Endothelial cell of umbilical vein (primary cell): Measurements from ENCODE around the gene COL6A2. TPM values are rescaled to one million over a fixed set of nuclear protein-coding genes. Genes with fewer than 3 reads are reported as not detected.

Experiments used
- BruUV-seq: library from RNA; stranded (reverse); fragments of 400-500 nt; replicated peaks from 2 replicates; lab custom pipeline; 2021; lab: Mats Ljungman, UMichigan
- CTCF ChIA-PET: fragments of 300-600, 350-600 bp; sonication (Branson Sonifier 250); formaldehyde crosslinking; loops from one replicate; lab custom pipeline; 2021; ENCODE audit warnings: antibody characterized with exemption, inconsistent platforms; lab: Charles Lee
- POLR2A ChIA-PET: fragments of 300-600, 350-600 bp; sonication (Branson Sonifier 250); formaldehyde crosslinking; loops from one replicate; lab custom pipeline; 2021; ENCODE audit warnings: antibody characterized with exemption, inconsistent platforms; lab: Charles Lee
- DNase-seq: peaks from one replicate; pipeline ENCODE4 v3.0.0-alpha.2; 2011; ENCODE audit warnings: low read depth, low spot score
- FAIRE-seq: peaks from 2 replicates; lab custom pipeline; 2011; peaks lifted over from hg19 to GRCh38; lab: Jason Lieb, UNC
- H2AFZ ChIP-seq: 2 replicates; pipeline ENCODE4 v1.6.0; 2012; ENCODE audit warnings: low read depth, low read length, control low read depth, inconsistent platforms
- H3K27ac ChIP-seq: 2 replicates; pipeline ENCODE4 v1.5.1; 2011; ENCODE audit warnings: low read depth, mild to moderate bottlenecking, control low read depth, low read length, moderate library complexity; ENCODE audit not compliant: insufficient read depth
- H3K27me3 ChIP-seq, 2 experiments: 2 replicates each; pipeline versions ENCODE4 v1.6.0 to v1.6.1; 2011; ENCODE audit warnings: low read length in 2 of 2, mixed read lengths in 1 of 2; ENCODE audit not compliant: control insufficient read depth in 2 of 2, insufficient read depth in 2 of 2
- H3K36me3 ChIP-seq, 2 experiments: 2 replicates in 1 of 2; 3 replicates in 1 of 2; pipeline ENCODE4 v1.5.1; 2011; ENCODE audit warnings: low read length in 2 of 2, mild to moderate bottlenecking in 1 of 2, moderate library complexity in 1 of 2; ENCODE audit not compliant: control insufficient read depth in 2 of 2, insufficient read depth in 2 of 2; ENCODE audit errors: extremely low read depth in 1 of 2
- H3K4me1 ChIP-seq: 3 replicates; pipeline ENCODE4 v1.5.1; 2011; ENCODE audit warnings: mild to moderate bottlenecking, low read length; ENCODE audit not compliant: control insufficient read depth, insufficient read depth; ENCODE audit errors: extremely low read depth
- H3K4me2 ChIP-seq: 2 replicates; pipeline ENCODE4 v1.6.1; 2011; ENCODE audit warnings: low read length, control low read depth, mixed read lengths; ENCODE audit not compliant: insufficient read depth
- H3K4me3 ChIP-seq, 3 experiments: fragments of 200-600 bp in 1 of 3; sonication (generic), shearing (Covaris generic) in 1 of 3; replicated peaks in 1 of 3; 2 replicates each; pipeline ENCODE4 v1.5.1; 2011 to 2016; ENCODE audit warnings: control low read depth in 3 of 3, low read length in 3 of 3, mild to moderate bottlenecking in 2 of 3, inconsistent platforms in 1 of 3, low read depth in 1 of 3, moderate library complexity in 1 of 3; ENCODE audit not compliant: insufficient read depth in 1 of 3
- H3K79me2 ChIP-seq: 2 replicates; pipeline ENCODE4 v1.6.0; 2012; ENCODE audit warnings: low read length, inconsistent platforms; ENCODE audit not compliant: control insufficient read depth, insufficient read depth
- H3K9ac ChIP-seq: replicated peaks from 2 replicates; pipeline ENCODE3; 2011; ENCODE audit warnings: low read length, control low read depth; ENCODE audit not compliant: insufficient read depth; ENCODE audit errors: extremely low read depth
- H3K9me1 ChIP-seq: replicated peaks from 3 replicates; pipeline ENCODE4 v1.6.0; 2011; ENCODE audit warnings: mild to moderate bottlenecking, low read length; ENCODE audit not compliant: control insufficient read depth, insufficient read depth; ENCODE audit errors: extremely low read depth
- H3K9me3 ChIP-seq: replicated peaks from 2 replicates; pipeline ENCODE4 v1.5.1; 2012; ENCODE audit warnings: low read length, inconsistent platforms; ENCODE audit not compliant: control insufficient read depth, insufficient read depth
- H4K20me1 ChIP-seq: replicated peaks from 2 replicates; pipeline ENCODE3; 2011; ENCODE audit warnings: mild to moderate bottlenecking, low read length; ENCODE audit not compliant: control insufficient read depth, insufficient read depth; ENCODE audit errors: extremely low read depth
- CTCF ChIP-seq, 2 donors: IDR thresholded peaks; 1 replicate in 1 of 2; 2 replicates in 1 of 2; pipeline ENCODE4 v1.5.1; 2011; ENCODE audit warnings: low read length in 2 of 2, mild to moderate bottlenecking in 2 of 2, moderate library complexity in 2 of 2, control low read depth in 1 of 2, inconsistent platforms in 1 of 2, low read depth in 1 of 2; ENCODE audit not compliant: insufficient read depth in 1 of 2; ENCODE audit errors: extremely low read depth in 1 of 2
- EZH2 ChIP-seq: IDR thresholded peaks from 2 replicates; pipeline ENCODE4 v1.6.1; 2012; ENCODE audit warnings: borderline replicate concordance, low read depth, mild to moderate bottlenecking, moderate library complexity, low read length, inconsistent platforms; ENCODE audit not compliant: severe bottlenecking
- FOS ChIP-seq: IDR thresholded peaks from 2 replicates; pipeline ENCODE4 v1.6.1; 2011; ENCODE audit warnings: mild to moderate bottlenecking, low read length, moderate library complexity, borderline replicate concordance; ENCODE audit not compliant: insufficient read depth
- GATA2 ChIP-seq: IDR thresholded peaks from 2 replicates; pipeline ENCODE4 v1.7.0; 2011; ENCODE audit warnings: low read depth, mild to moderate bottlenecking, moderate library complexity, mixed read lengths, low read length; ENCODE audit not compliant: insufficient read length, insufficient read depth
- JUN ChIP-seq: IDR thresholded peaks from 2 replicates; pipeline ENCODE4 v1.6.1; 2011; ENCODE audit warnings: borderline replicate concordance, low read depth; ENCODE audit not compliant: insufficient read length, insufficient read depth
- MAX ChIP-seq: IDR thresholded peaks from 2 replicates; pipeline ENCODE4 v1.6.1; 2011; ENCODE audit not compliant: insufficient read depth, insufficient read length
- MYC ChIP-seq: IDR thresholded peaks from one replicate; pipeline ENCODE4 v1.6.1; 2011; ENCODE audit warnings: mild to moderate bottlenecking, low read depth, low read length
- POLR2A ChIP-seq: IDR thresholded peaks from 2 replicates; pipeline ENCODE4 v1.6.1; 2012; ENCODE audit warnings: low read depth, mild to moderate bottlenecking, control low read depth, low read length
- POLR2AphosphoS5 ChIP-seq: IDR thresholded peaks from 2 replicates; pipeline ENCODE4 v1.6.1; 2012; ENCODE audit warnings: low read depth, mild to moderate bottlenecking, control low read depth, low read length, moderate library complexity; ENCODE audit not compliant: insufficient read depth
- dilution Hi-C: fragments of 300-500 bp; cut with MboI; formaldehyde crosslinking; loops from one replicate; pipeline ENCODE4 v1.15.0; 2019; ENCODE audit warnings: low sequenced_read_pairs; ENCODE audit not compliant: extremely low pct_ligation_motif_present
- intact Hi-C: fragments of 100-400 bp; cut with micrococcal nuclease; formaldehyde crosslinking; loops from one replicate; pipeline ENCODE4 v1.10.0; 2022
- polyA plus RNA-seq, 4 experiments: library from polyadenylated mRNA; depleted of rRNA in 3 of 4; stranded (reverse) in 3 of 4; unstranded in 1 of 4; fragments of >200 nt; gene quantifications; 2 replicates each; pipeline versions ENCODE4 v1.2.1 to v1.2.3, GENCODE V29; 2011 to 2012; ENCODE audit warnings: missing spikeins in 1 of 4
- total RNA-seq: library from RNA; stranded (reverse); gene quantifications from 2 replicates; pipeline ENCODE4 v1.2.3, GENCODE V29; 2021

The COL6A2 gene
- total and polyA plus RNA-seq, 2 donors (not counting 3 experiments of a cell fraction or from before 2014, with no cell fraction given) = 3.4 to 6.1 TPM

DNA sequence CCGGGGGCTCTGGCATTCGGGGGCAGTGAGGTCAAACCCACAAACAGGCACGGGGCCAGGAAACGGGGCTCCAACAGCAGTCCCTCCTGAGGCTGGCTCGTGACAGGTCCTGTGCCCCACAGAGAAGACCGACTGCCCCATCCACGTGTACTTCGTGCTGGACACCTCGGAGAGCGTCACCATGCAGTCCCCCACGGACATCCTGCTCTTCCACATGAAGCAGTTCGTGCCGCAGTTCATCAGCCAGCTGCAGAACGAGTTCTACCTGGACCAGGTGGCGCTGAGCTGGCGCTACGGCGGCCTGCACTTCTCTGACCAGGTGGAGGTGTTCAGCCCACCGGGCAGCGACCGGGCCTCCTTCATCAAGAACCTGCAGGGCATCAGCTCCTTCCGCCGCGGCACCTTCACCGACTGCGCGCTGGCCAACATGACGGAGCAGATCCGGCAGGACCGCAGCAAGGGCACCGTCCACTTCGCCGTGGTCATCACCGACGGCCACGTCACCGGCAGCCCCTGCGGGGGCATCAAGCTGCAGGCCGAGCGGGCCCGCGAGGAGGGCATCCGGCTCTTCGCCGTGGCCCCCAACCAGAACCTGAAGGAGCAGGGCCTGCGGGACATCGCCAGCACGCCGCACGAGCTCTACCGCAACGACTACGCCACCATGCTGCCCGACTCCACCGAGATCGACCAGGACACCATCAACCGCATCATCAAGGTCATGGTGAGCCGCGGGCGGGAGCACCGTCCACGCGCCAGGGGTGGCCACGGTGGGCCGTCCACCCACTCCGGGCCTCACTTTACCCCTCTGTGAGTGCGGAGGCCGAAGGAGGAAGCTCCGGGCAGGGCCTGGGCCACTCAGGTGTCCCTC, 14.2 kb downstream of the COL6A2 start:
- Histone ChIP-seq H4K20me1 (no peaks in the 10 kb centered on the region), H3K27ac (no peak overlapping the region), H3K27me3 (no peaks in the 10 kb centered on the region), H3K9me1 (no peaks in the 10 kb centered on the region), H3K36me3 (no peaks in the 10 kb centered on the region), H2AFZ (no peak overlapping the region), H3K79me2 (no peaks in the 10 kb centered on the region), H3K4me3 (no peak overlapping the region), H3K4me1 (no peaks in the 10 kb centered on the region), H3K4me2 (no peak overlapping the region), H3K9ac (no peak overlapping the region), H3K9me3 (no peaks in the 10 kb centered on the region)
- no TSS peak for BruUV-seq
- ChIA-PET POLR2A (no interaction called here), CTCF (interaction anchor here (1.2 kb wide), 1 partner anchor 31 kb away, joined by 4 read pairs; no protein-coding TSS in a partner anchor)
- intact Hi-C loops = no loop called here
- TF ChIP-seq GATA2 = no peak
- no peak for TF ChIP-seq POLR2A
- no peak for TF ChIP-seq POLR2AphosphoS5
- no peak for TF ChIP-seq MAX
- no peak for TF ChIP-seq EZH2
- TF ChIP-seq JUN = no peak
- no peak for TF ChIP-seq MYC
- TF ChIP-seq CTCF (IDR thresholded peaks at IDR 0.05; ENCODE audit: extremely low read depth in 1 of 2, insufficient read depth in 1 of 2, low read depth in 1 of 2, low read length in 2 of 2) = no peak
- TF ChIP-seq FOS = no peak
- no peak for FAIRE-seq
- dilution Hi-C loops = no loop called here
- no peak for DNase-seq
